Stomach (tissue), 9 donors: Measurements from ENCODE around the gene CARD19. TPM values are rescaled to one million over a fixed set of nuclear protein-coding genes. Genes with fewer than 3 reads are reported as not detected.

Source experiments
- DNase-seq, 2 donors: peaks; one replicate each; pipeline versions ENCODE4 v3.0.0 to v3.0.0-alpha.2; 2013 to 2019
- H3K27ac ChIP-seq, 5 donors: fragments of 200-600 bp in 4 of 5; sonication (generic) in 4 of 5; one replicate each; pipeline ENCODE4 v1.5.1; 2013 to 2019; ENCODE audit warnings: mild to moderate bottlenecking in 1 of 5, moderate library complexity in 1 of 5
- H3K27me3 ChIP-seq, 3 donors: fragments of 200-600 bp; sonication (generic); one replicate each; pipeline ENCODE4 v1.5.1; 2017 to 2019; ENCODE audit warnings: mixed run types in 1 of 3
- H3K36me3 ChIP-seq, 4 donors: fragments of 200-600 bp; sonication (generic); 1 replicate in 3 of 4; 2 replicates in 1 of 4; pipeline ENCODE4 v1.5.1; 2016 to 2019
- H3K4me1 ChIP-seq, 4 donors: fragments of 200-600 bp; sonication (generic); one replicate each; pipeline ENCODE4 v1.5.1; 2016 to 2019
- H3K4me3 ChIP-seq, 4 donors: fragments of 200-600 bp; sonication (generic) in 3 of 4; one replicate each; pipeline ENCODE4 v1.5.1; 2016 to 2019; ENCODE audit warnings: mild to moderate bottlenecking in 1 of 4
- H3K9me3 ChIP-seq, 4 donors: fragments of 200-600 bp; sonication (generic); one replicate each; pipeline ENCODE4 v1.5.1; 2016 to 2019
- EP300 ChIP-seq: sonication (generic); formaldehyde crosslinking; IDR thresholded peaks from one replicate; pipeline ENCODE4 v1.6.1; 2017; ENCODE audit warnings: antibody characterized with exemption
- POLR2A ChIP-seq, 4 donors: fragments of 450-650 bp; IDR thresholded peaks; one replicate each; pipeline ENCODE4 v1.6.1; 2016; ENCODE audit warnings: antibody characterized with exemption in 4 of 4, control low read depth in 2 of 4, mild to moderate bottlenecking in 1 of 4, moderate library complexity in 1 of 4
- POLR2AphosphoS5 ChIP-seq, 3 donors: sonication (generic); formaldehyde crosslinking; IDR thresholded peaks; one replicate each; pipeline ENCODE4 v1.6.1; 2016; ENCODE audit warnings: antibody characterized with exemption in 3 of 3
- WGBS, 5 donors: extraction: QIAGEN DNeasy Blood & Tissue Kit in 3 of 5; methylation state at CpG; one replicate each; pipeline versions ENCODE4 v1.1.5 to v1.1.7; 2013 to 2018; 5-methylcytosine and 5-hydroxymethylcytosine counted together
- intact Hi-C: fragments of 100-400 bp; cut with DNase I; formaldehyde crosslinking; loops from one replicate; pipeline ENCODE4 v1.15.1; 2023; ENCODE audit warnings: low total_unique reads
- polyA plus RNA-seq, 3 donors: library from polyadenylated mRNA; stranded (reverse); fragments of 200-250 nt; gene quantifications; one replicate each; pipeline ENCODE4 v1.2.3, GENCODE V29; 2013
- total RNA-seq, 5 donors: library from RNA; depleted of rRNA; stranded (reverse); fragments of >200 nt; gene quantifications; one replicate each; pipeline versions ENCODE4 v1.1.0 to v1.2.3, GENCODE V29; 2014 to 2016
- TF ChIP-seq, protein P1 (sequence below), 7 experiments: fragments of 450-650 bp in 4 of 7; fragments of 200-600 bp in 3 of 7; sonication (generic) in 3 of 7; IDR thresholded peaks; one replicate each; pipeline ENCODE4 v1.5.1; 2016 to 2019; ENCODE audit warnings: antibody characterized with exemption in 7 of 7, control low read depth in 2 of 7, mild to moderate bottlenecking in 1 of 7
- donor health status: healthy with polysubstance abuse.
- donor health status: Bipolar disorder and iron deficiency.
- donor health status: healthy.

Gene CARD19
- total and polyA plus RNA-seq, 8 donors: 14.3 to 95.1 (median 45.6) TPM

GRCh38 chr9:93128011-93128714 is 32.1 kb downstream of the CARD19 start:
- 76 to 93% (median 80%) methylated on average over 8 to 14 of the region's 14 CpGs for WGBS, 5 donors
- H3K4me1 ChIP-seq: peaks cover 63 to 78% (median 72%) of the 10 kb centered on the region in 4 donors
- no peaks in the 10 kb centered on the region for H3K9me3 ChIP-seq
- H3K4me3 ChIP-seq: no peak overlapping the region
- intact Hi-C loops: no loop called here
- peak in 1 of 2 donors; percentile 5 for DNase-seq
- peaks cover 15 to 35% (median 33%) of the 10 kb centered on the region in 4 donors for H3K36me3 ChIP-seq
- no peaks in the 10 kb centered on the region for H3K27me3 ChIP-seq
- TF ChIP-seq POLR2AphosphoS5 (IDR thresholded peaks at IDR 0.05): no peak
- H3K27ac ChIP-seq: peak overlapping the region in 4 of 5 donors; percentile 49 to 96 (median 82)

- 84 to 90% (median 88%) methylated on average over 9 to 10 of the region's 10 CpGs for WGBS, 5 donors
- Histone ChIP-seq H3K9me3 (no peaks in the 10 kb centered on the region), H3K36me3 (peaks cover 15 to 28% (median 27%) of the 10 kb centered on the region in 4 donors), H3K27me3 (no peaks in the 10 kb centered on the region), H3K27ac (peak overlapping the region in 3 of 5 donors; percentile 96 to 99 (median 96)), H3K4me1 (peaks cover 69 to 83% (median 75%) of the 10 kb centered on the region in 4 donors), H3K4me3 (no peak overlapping the region)
- TF ChIP-seq, protein P1, sequence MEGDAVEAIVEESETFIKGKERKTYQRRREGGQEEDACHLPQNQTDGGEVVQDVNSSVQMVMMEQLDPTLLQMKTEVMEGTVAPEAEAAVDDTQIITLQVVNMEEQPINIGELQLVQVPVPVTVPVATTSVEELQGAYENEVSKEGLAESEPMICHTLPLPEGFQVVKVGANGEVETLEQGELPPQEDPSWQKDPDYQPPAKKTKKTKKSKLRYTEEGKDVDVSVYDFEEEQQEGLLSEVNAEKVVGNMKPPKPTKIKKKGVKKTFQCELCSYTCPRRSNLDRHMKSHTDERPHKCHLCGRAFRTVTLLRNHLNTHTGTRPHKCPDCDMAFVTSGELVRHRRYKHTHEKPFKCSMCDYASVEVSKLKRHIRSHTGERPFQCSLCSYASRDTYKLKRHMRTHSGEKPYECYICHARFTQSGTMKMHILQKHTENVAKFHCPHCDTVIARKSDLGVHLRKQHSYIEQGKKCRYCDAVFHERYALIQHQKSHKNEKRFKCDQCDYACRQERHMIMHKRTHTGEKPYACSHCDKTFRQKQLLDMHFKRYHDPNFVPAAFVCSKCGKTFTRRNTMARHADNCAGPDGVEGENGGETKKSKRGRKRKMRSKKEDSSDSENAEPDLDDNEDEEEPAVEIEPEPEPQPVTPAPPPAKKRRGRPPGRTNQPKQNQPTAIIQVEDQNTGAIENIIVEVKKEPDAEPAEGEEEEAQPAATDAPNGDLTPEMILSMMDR (IDR thresholded peaks at IDR 0.05): no peak
- no peak for TF ChIP-seq POLR2A (IDR thresholded peaks at IDR 0.05)
- TF ChIP-seq EP300: no peak
- no peak for TF ChIP-seq POLR2AphosphoS5 (IDR thresholded peaks at IDR 0.05)
- intact Hi-C loops: no loop called here
- DNase-seq: no peak
Measured at GRCh38 chr9:93128715-93129224, 32.8 kb downstream of the CARD19 start.

DNA sequence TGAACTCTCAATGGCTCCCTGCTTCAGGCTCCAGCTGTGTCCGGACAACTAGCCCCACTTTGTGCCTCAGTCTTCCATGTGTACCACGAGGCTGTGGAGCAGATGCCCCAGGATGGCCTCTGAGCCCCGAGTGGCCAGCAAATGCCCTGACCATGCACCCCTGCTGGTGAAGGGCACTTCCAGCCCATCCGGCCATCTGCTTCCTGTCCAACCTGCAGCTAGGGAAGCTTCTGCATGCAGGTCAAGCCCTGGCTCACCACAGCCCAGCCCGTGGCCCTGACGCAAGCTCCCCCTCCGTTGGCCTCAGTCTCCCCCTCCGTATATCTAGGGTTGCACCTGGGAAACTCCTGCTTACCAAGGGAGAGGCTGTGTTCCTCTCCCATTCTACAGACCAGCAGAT is 33.3 kb downstream of the CARD19 start:
- TF ChIP-seq, protein P1 (IDR thresholded peaks at IDR 0.05): no peak
- no peak for TF ChIP-seq POLR2AphosphoS5 (IDR thresholded peaks at IDR 0.05)
- TF ChIP-seq POLR2A (IDR thresholded peaks at IDR 0.05): no peak
- TF ChIP-seq EP300: no peak
- DNase-seq: peak in 1 of 2 donors; percentile 58
- H3K4me3 ChIP-seq: no peak overlapping the region
- peak overlapping the region in 4 of 5 donors; percentile 96 to 99 (median 98) for H3K27ac ChIP-seq
- intact Hi-C loops: no loop called here
- H3K9me3 ChIP-seq: no peaks in the 10 kb centered on the region
- peaks cover 10 to 23% (median 21%) of the 10 kb centered on the region in 4 donors for H3K36me3 ChIP-seq
- H3K27me3 ChIP-seq: no peaks in the 10 kb centered on the region
- H3K4me1 ChIP-seq: peaks cover 69 to 83% (median 77%) of the 10 kb centered on the region in 4 donors
- 55 to 70% (median 64%) methylated on average over 8 of the region's 8 CpGs for WGBS, 5 donors

- H3K27me3 ChIP-seq: no peaks in the 10 kb centered on the region
- peaks cover 75 to 89% (median 82%) of the 10 kb centered on the region in 4 donors for H3K4me1 ChIP-seq
- H3K9me3 ChIP-seq: no peaks in the 10 kb centered on the region
- 53 to 70% (median 59%) methylated on average over 5 to 11 of the region's 11 CpGs for WGBS, 5 donors
- H3K27ac ChIP-seq: peak overlapping the region in 4 of 5 donors; percentile 96 to 99 (median 98)
- no peak overlapping the region for H3K4me3 ChIP-seq
- intact Hi-C loops: no loop called here
- TF ChIP-seq EP300 (no peak), POLR2A (IDR thresholded peaks at IDR 0.05) (no peak), POLR2AphosphoS5 (IDR thresholded peaks at IDR 0.05) (no peak)
- TF ChIP-seq, protein P1 (IDR thresholded peaks at IDR 0.05): no peak
- H3K36me3 ChIP-seq: peaks cover 6 to 17% (median 15%) of the 10 kb centered on the region in 4 donors
- DNase-seq: no peak
Measured at GRCh38 chr9:93129691-93130500, 33.9 kb downstream of the CARD19 start.
